DMS114 treated with DMSO at 0.1 percent for 48 hours (cell line): ENCODE results near the gene CASP14.
A peak's percentile ranks its signal among the peaks of the same experiment; 100 is the strongest.
"Not testable (repeated sequence)": the region's sequence is repeated elsewhere in the genome, so short reads cannot be mapped to it uniquely, and the experiment has no call there.

Experiments used
- DNase-seq: peaks from one replicate; lab custom pipeline; 2025; ENCODE audit not compliant: unreplicated experiment; lab: John Stamatoyannopoulos, UW

Gene CASP14

GRCh38 chr19:15070386-15070785 lies 21.1 kb downstream of the CASP14 start:
- DNase-seq = not testable (repeated sequence)

GRCh38 chr19:15072930-15073647 lies 23.8 kb downstream of the CASP14 start:
- DNase-seq = no peak

DNA sequence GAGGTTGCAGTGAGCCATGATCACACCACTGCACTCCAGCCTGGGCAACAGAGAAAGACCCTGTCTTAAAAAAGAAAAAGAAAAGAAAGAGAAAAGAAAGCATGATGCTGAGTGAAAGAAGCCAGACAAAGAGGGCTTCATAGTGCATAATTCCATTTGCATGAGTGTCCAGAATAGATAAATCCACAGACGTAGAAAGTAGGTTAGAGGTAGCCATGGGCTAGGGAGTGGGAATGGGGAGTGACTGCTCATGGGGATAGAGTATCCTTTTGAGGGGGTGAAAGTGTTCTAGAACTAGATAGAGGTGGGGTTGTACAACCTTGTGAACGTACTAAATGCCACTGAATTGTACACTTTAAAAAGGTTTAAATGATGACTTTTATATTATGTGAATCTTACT lies 25.1 kb downstream of the CASP14 start:
- DNase-seq = no peak

DNA sequence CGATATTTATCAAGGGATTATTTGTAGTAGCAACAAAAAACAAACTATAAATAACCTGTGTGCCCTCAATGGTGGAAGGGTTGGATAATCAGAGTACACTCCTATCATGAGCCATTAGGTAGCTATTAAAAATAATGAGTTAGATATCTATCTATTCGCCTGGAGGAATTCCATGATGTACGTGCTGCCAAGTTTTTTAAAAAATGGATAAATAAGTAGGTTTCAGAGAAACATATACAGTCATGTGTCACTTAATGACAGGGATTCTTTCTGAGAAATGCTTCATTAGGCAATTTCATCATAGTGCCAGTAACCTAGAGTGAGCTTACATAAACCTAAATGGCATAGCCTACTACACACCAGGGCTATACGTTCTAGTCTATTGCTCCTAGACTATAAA lies 26.5 kb downstream of the CASP14 start:
- DNase-seq = no peak

- DNase-seq = not testable (repeated sequence)
Measured at GRCh38 chr19:15080002-15080401, 30.7 kb downstream of the CASP14 start.

- DNase-seq = no peak
Measured at GRCh38 chr19:15081911-15082310, 32.6 kb downstream of the CASP14 start, which contains the start of gene OR1I1. Gene OR1I1, plus strand, starts transcription at chr19:15082211. Its CDS starts 4,855 bp downstream, at chr19:15087066.

GRCh38 chr19:15087182-15087581 lies 37.9 kb downstream of the CASP14 start:
- DNase-seq = no peak

- peak; percentile 56 for DNase-seq
Measured at GRCh38 chr19:15091918-15092753, 42.9 kb downstream of the CASP14 start.

DNA sequence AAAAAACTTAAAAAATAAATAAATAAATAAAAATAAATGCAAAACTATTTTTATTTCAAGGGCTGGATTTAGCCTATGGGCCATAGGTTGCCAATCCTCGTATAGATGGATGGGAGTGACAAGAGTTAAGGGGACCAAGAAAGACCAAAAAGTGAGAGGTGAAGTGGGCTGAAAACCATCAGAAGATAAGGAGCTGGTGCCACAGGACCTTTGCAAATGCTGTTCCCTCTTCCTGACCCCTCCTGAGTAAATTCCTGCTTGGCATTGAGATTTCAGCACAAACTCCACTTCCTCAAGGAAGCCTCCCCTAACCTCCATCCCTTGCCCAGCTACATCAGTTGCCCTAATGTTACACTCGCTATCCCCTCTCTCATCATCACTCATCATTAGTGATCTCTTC lies 43.7 kb downstream of the CASP14 start:
- DNase-seq = no peak

GRCh38 chr19:15096223-15096622 lies 46.9 kb downstream of the CASP14 start:
- no peak for DNase-seq

- DNase-seq = not testable (repeated sequence)
Measured at GRCh38 chr19:15097980-15098379, 48.7 kb downstream of the CASP14 start.

GRCh38 chr19:15098460-15098859 lies 49.2 kb downstream of the CASP14 start:
- no peak for DNase-seq

GRCh38 chr19:15099017-15099582 lies 49.8 kb downstream of the CASP14 start:
- DNase-seq = no peak

GRCh38 chr19:15101479-15102082 lies 52.3 kb downstream of the CASP14 start:
- no peak for DNase-seq

GRCh38 chr19:15104003-15104402 lies 54.7 kb downstream of the CASP14 start:
- no peak for DNase-seq

- no peak for DNase-seq
Measured at GRCh38 chr19:15104411-15104810, 55.1 kb downstream of the CASP14 start.

DNA sequence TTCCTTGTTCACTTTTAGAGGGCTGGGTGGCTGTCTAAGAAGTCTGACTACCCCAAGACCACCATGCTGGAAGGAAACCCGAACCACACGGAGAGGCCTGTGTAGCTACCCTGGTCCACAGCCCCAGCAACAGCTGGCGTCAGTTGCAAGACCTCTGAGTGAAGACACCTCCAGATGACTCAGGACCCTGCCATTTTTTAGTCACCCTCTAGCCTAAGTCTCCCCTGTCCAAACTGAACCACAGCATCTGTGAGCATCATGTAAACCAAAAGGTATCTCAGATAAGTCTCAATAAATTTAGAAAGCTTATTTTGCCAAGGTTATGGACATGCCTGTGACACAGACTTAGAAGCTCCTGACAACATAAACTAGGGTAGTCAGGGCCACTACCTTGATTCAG lies 55.8 kb downstream of the CASP14 start:
- DNase-seq = no peak

DNA sequence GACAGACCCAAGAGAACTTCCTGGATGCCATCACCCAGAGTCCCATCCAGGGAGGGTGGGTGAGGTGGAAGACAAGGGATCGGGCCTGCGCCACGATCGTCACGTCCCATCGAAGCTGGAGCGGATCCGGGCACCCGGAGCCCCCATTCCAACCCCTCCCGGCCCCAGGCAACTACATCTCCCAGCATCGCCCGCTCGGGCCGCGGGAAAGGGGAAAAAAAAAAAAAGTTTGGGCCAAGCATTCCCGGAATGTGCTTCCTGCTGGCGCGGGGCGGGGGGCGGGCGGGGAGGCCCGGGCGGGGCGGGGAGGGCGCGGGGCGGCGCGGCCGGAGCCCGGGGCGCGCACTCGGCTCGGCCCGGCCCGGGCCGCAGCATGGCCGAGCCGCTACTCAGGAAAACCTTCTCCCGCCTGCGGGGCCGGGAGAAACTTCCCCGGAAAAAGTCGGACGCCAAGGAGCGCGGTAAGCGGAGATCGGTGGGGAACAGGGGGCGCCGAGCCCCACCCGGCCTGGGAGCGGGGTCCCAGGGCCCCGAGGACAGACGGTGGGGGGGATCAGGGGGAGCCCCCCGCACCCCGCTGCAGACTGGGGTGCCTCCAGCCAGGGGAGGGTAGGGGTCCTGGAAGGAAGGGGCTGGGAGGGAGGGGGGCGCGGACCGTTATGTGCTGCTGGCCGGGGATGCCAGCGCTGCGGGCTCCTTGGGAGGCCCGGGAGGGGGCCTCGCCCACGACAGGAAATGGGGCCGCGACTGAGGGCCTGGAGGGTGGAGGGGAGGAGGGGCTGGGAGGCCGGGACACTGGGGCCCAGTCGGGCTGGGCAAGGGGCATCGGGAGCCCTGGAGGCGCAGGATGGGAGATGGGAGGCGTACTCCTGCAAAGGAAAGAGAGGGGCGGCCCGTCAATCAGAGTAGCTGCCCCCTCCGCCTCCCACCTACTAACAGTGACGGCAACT lies 58.1 kb downstream of the CASP14 start, which contains the start of gene SYDE1:
SYDE1 (plus strand) TSS at position 341 of the 950 bp plus-strand sequence; CDS start at position 374, 33 bp downstream.
- no peak for DNase-seq
